IMR-90 (cell line): ENCODE results near the gene ENDOG.

Experiments used
- BHLHE40 ChIP-seq: fragments of 150-350 bp; IDR thresholded peaks from 2 replicates; pipeline ENCODE4 v1.6.1; 2016; ENCODE audit warnings: mild to moderate bottlenecking, low read depth, low read length
- CEBPB ChIP-seq: IDR thresholded peaks from 2 replicates; pipeline ENCODE4 v1.6.1; 2012; ENCODE audit warnings: low read depth, low read length, improper control_type of control experiment
- CHD1 ChIP-seq: IDR thresholded peaks from 2 replicates; pipeline ENCODE4 v1.6.1; 2012; ENCODE audit warnings: low read depth, low read length, improper control_type of control experiment
- FOS ChIP-seq: fragments of 150-350 bp; IDR thresholded peaks from 2 replicates; pipeline ENCODE4 v1.6.1; 2016; ENCODE audit warnings: low read depth, low read length
- MAFK ChIP-seq: IDR thresholded peaks from 2 replicates; pipeline ENCODE4 v1.6.1; 2012; ENCODE audit warnings: low read depth, low read length, improper control_type of control experiment
- MXI1 ChIP-seq: IDR thresholded peaks from 2 replicates; pipeline ENCODE4 v1.6.1; 2012; ENCODE audit warnings: low read depth, mild to moderate bottlenecking, low read length, moderate library complexity, borderline replicate concordance
- NFE2L2 ChIP-seq: fragments of 150-350 bp; IDR thresholded peaks from 2 replicates; pipeline ENCODE4 v1.6.1; 2016; ENCODE audit warnings: low read depth, mild to moderate bottlenecking, low read length
- POLR2A ChIP-seq: IDR thresholded peaks from 2 replicates; pipeline ENCODE4 v1.6.1; 2012; ENCODE audit warnings: mild to moderate bottlenecking, low read depth, low read length
- RCOR1 ChIP-seq: IDR thresholded peaks from 2 replicates; pipeline ENCODE4 v1.6.1; 2012; ENCODE audit warnings: mild to moderate bottlenecking, low read length, improper control_type of control experiment; ENCODE audit not compliant: insufficient replicate concordance
- RFX5 ChIP-seq: IDR thresholded peaks from 2 replicates; pipeline ENCODE4 v1.8.0; 2012; ENCODE audit warnings: low read depth, mild to moderate bottlenecking, low read length, moderate library complexity
- SMC3 ChIP-seq: fragments of 150-350 bp; IDR thresholded peaks from 2 replicates; pipeline ENCODE4 v1.6.1; 2016; ENCODE audit warnings: low read depth, mild to moderate bottlenecking, antibody characterized with exemption, low read length, moderate library complexity
- TF ChIP-seq, protein P1 (sequence below): conservative IDR thresholded peaks from 2 replicates; pipeline ENCODE4 v1.5.1; 2012; ENCODE audit warnings: mild to moderate bottlenecking, low read depth, low read length, improper control_type of control experiment
- TF ChIP-seq, protein P2 (sequence below): fragments of 150-350 bp; IDR thresholded peaks from 2 replicates; pipeline ENCODE4 v1.6.1; 2016; ENCODE audit warnings: low read depth, mild to moderate bottlenecking, low read length, moderate library complexity, borderline replicate concordance
- TF ChIP-seq, protein P3 (sequence below): fragments of 150-350 bp; IDR thresholded peaks from 2 replicates; pipeline ENCODE4 v1.6.1; 2017; ENCODE audit warnings: mild to moderate bottlenecking, antibody characterized with exemption, low read length, low read depth

DNA sequence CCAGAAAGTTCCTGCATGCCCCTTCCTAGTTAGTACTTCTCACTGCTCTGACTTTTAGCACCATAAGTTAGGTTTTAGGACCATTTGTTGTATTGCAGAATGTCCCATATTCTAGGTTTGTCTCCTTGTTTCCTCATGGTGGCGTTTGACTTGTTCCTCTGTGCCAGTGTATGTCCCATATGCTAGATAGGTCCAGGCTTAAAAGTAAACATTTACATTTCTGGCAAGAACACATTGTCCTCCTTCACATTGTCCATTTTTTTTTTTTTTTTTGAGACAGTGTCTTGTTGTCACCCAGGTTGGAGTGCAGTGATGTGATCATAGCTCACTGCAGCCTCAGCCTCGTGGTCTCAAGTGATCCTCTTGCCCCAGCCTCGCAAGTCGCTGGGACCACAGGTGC, 15.8 kb upstream of the ENDOG start:
- TF ChIP-seq NFE2L2 (no peak), MXI1 (no peak), BHLHE40 (no peak), POLR2A (no peak), RCOR1 (no peak), SMC3 (no peak), CEBPB (no peak), FOS (no peak), MAFK (no peak), RFX5 (no peak), CHD1 (no peak)
- TF ChIP-seq, protein P1, sequence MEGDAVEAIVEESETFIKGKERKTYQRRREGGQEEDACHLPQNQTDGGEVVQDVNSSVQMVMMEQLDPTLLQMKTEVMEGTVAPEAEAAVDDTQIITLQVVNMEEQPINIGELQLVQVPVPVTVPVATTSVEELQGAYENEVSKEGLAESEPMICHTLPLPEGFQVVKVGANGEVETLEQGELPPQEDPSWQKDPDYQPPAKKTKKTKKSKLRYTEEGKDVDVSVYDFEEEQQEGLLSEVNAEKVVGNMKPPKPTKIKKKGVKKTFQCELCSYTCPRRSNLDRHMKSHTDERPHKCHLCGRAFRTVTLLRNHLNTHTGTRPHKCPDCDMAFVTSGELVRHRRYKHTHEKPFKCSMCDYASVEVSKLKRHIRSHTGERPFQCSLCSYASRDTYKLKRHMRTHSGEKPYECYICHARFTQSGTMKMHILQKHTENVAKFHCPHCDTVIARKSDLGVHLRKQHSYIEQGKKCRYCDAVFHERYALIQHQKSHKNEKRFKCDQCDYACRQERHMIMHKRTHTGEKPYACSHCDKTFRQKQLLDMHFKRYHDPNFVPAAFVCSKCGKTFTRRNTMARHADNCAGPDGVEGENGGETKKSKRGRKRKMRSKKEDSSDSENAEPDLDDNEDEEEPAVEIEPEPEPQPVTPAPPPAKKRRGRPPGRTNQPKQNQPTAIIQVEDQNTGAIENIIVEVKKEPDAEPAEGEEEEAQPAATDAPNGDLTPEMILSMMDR: no peak
- TF ChIP-seq, protein P2, sequence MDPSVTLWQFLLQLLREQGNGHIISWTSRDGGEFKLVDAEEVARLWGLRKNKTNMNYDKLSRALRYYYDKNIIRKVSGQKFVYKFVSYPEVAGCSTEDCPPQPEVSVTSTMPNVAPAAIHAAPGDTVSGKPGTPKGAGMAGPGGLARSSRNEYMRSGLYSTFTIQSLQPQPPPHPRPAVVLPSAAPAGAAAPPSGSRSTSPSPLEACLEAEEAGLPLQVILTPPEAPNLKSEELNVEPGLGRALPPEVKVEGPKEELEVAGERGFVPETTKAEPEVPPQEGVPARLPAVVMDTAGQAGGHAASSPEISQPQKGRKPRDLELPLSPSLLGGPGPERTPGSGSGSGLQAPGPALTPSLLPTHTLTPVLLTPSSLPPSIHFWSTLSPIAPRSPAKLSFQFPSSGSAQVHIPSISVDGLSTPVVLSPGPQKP: no peak
- TF ChIP-seq, protein P3, sequence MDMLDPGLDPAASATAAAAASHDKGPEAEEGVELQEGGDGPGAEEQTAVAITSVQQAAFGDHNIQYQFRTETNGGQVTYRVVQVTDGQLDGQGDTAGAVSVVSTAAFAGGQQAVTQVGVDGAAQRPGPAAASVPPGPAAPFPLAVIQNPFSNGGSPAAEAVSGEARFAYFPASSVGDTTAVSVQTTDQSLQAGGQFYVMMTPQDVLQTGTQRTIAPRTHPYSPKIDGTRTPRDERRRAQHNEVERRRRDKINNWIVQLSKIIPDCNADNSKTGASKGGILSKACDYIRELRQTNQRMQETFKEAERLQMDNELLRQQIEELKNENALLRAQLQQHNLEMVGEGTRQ: no peak
